Muscle layer of duodenum (tissue), 2 donors: Measurements from ENCODE around the gene LRCH3.
A peak's percentile ranks its signal among the peaks of the same experiment; 100 is the strongest.

ENCODE experiments used
- H3K27ac ChIP-seq: one replicate; pipeline ENCODE4 v1.7.0; 2013; ENCODE audit warnings: mild to moderate bottlenecking, low read length
- H3K27me3 ChIP-seq: one replicate; pipeline ENCODE4 v1.7.0; 2013; ENCODE audit warnings: low read depth, mild to moderate bottlenecking, control low read depth, low read length
- H3K36me3 ChIP-seq, 2 donors: one replicate each; pipeline ENCODE4 v1.7.0; 2013; ENCODE audit warnings: low read length in 2 of 2, control low read depth in 1 of 2, mild to moderate bottlenecking in 1 of 2; ENCODE audit not compliant: insufficient read depth in 2 of 2, control insufficient read depth in 1 of 2
- H3K4me1 ChIP-seq, 2 donors: one replicate each; pipeline ENCODE4 v1.7.0; 2013; ENCODE audit warnings: low read length in 2 of 2, mild to moderate bottlenecking in 2 of 2, control low read depth in 1 of 2, moderate library complexity in 1 of 2; ENCODE audit not compliant: insufficient read depth in 2 of 2, control insufficient read depth in 1 of 2
- H3K4me3 ChIP-seq, 2 donors: one replicate each; pipeline ENCODE4 v1.7.0; 2013; ENCODE audit warnings: low read length in 2 of 2, low read depth in 1 of 2, mild to moderate bottlenecking in 1 of 2
- H3K9me3 ChIP-seq, 2 donors: one replicate each; pipeline ENCODE4 v1.7.0; 2013; ENCODE audit warnings: low read length in 2 of 2, control low read depth in 1 of 2, mild to moderate bottlenecking in 1 of 2; ENCODE audit not compliant: control insufficient read depth in 1 of 2
- donor health status: healthy.

Gene LRCH3

DNA sequence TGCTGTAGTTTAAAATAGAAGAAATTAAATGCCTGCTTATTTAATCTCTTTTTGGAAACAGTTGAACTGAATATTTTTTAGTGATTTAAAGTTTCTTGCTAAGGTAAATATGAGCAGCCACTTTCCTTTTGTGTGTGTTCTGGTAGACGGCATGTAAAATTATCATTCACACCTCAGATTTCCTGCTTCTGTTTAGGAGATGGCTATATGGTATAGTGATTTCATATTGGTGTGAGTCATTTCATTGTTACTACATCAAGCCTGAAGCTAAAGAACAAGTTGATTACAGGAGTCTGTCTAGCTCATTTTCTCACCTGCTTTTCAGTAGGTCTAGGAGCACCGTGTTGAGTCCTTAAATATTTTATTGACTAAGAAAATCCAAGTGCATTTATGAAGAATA, 2.2 kb downstream of the LRCH3 start:
- Histone ChIP-seq H3K27me3 (no peaks in the 10 kb centered on the region), H3K36me3 (peaks cover 0 to 9% of the 10 kb centered on the region in 2 donors), H3K27ac (no peak overlapping the region), H3K9me3 (no peaks in the 10 kb centered on the region), H3K4me3 (peak overlapping the region in 1 of 2 donors; percentile 27), H3K4me1 (peaks cover 0 to 20% of the 10 kb centered on the region in 2 donors)

GRCh38 chr3:197794115-197794514, 3.1 kb downstream of the LRCH3 start:
- Histone ChIP-seq H3K9me3 (no peaks in the 10 kb centered on the region), H3K36me3 (peaks cover 0 to 9% of the 10 kb centered on the region in 2 donors), H3K27ac (no peak overlapping the region), H3K27me3 (no peaks in the 10 kb centered on the region), H3K4me3 (no peak overlapping the region), H3K4me1 (peaks cover 0 to 27% of the 10 kb centered on the region in 2 donors)

DNA sequence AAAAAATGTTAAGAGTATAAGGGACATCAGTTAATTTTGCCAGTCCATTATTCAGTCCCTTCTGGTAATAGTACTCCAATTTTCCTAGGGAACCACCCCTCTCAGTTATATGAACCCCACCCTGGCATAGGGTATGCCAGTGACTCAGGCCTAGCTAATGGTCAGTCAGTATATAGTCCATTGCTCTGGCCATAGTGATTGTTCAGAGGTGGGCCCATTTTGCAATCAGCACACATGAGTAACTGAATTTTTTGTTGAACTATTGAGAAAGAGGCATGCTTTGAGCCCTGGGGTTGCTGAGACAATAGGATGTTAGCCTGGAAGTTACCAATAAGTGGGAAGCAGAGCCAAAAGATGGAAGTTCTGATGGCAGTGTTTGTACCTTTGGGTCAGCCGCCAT, 4.1 kb downstream of the LRCH3 start:
- peaks cover 0 to 29% of the 10 kb centered on the region in 2 donors for H3K4me1 ChIP-seq
- no peak overlapping the region for H3K27ac ChIP-seq
- peaks cover 0 to 9% of the 10 kb centered on the region in 2 donors for H3K36me3 ChIP-seq
- no peak overlapping the region for H3K4me3 ChIP-seq
- H3K27me3 ChIP-seq: no peaks in the 10 kb centered on the region
- H3K9me3 ChIP-seq: no peaks in the 10 kb centered on the region

- H3K36me3 ChIP-seq: peaks cover 0 to 8% of the 10 kb centered on the region in 2 donors
- peaks cover 0 to 29% of the 10 kb centered on the region in 2 donors for H3K4me1 ChIP-seq
- no peak overlapping the region for H3K4me3 ChIP-seq
- H3K9me3 ChIP-seq: no peaks in the 10 kb centered on the region
- H3K27ac ChIP-seq: no peak overlapping the region
- H3K27me3 ChIP-seq: no peaks in the 10 kb centered on the region
These were observed 5.0 kb downstream of the LRCH3 start for GRCh38 chr3:197796087-197796486.

GRCh38 chr3:197798863-197799262, 7.8 kb downstream of the LRCH3 start:
- no peak overlapping the region for H3K4me3 ChIP-seq
- no peaks in the 10 kb centered on the region for H3K9me3 ChIP-seq
- H3K4me1 ChIP-seq: peaks cover 0 to 25% of the 10 kb centered on the region in 2 donors
- no peak overlapping the region for H3K27ac ChIP-seq
- no peaks in the 10 kb centered on the region for H3K27me3 ChIP-seq
- H3K36me3 ChIP-seq: no peaks in the 10 kb centered on the region

GRCh38 chr3:197800379-197800778, 9.3 kb downstream of the LRCH3 start:
- Histone ChIP-seq H3K27ac (no peak overlapping the region), H3K9me3 (no peaks in the 10 kb centered on the region), H3K4me1 (peaks cover 0 to 24% of the 10 kb centered on the region in 2 donors), H3K27me3 (no peaks in the 10 kb centered on the region), H3K36me3 (no peaks in the 10 kb centered on the region), H3K4me3 (no peak overlapping the region)

- H3K36me3 ChIP-seq: no peaks in the 10 kb centered on the region
- no peaks in the 10 kb centered on the region for H3K9me3 ChIP-seq
- peaks cover 0 to 23% of the 10 kb centered on the region in 2 donors for H3K4me1 ChIP-seq
- no peak overlapping the region for H3K4me3 ChIP-seq
- H3K27ac ChIP-seq: peak overlapping the region; percentile 22
- H3K27me3 ChIP-seq: no peaks in the 10 kb centered on the region
These were observed 11.1 kb downstream of the LRCH3 start for GRCh38 chr3:197801891-197802778.

- no peak overlapping the region for H3K27ac ChIP-seq
- H3K9me3 ChIP-seq: no peaks in the 10 kb centered on the region
- peaks cover 0 to 24% of the 10 kb centered on the region in 2 donors for H3K4me1 ChIP-seq
- H3K27me3 ChIP-seq: no peaks in the 10 kb centered on the region
- no peak overlapping the region for H3K4me3 ChIP-seq
- no peaks in the 10 kb centered on the region for H3K36me3 ChIP-seq
These were observed 11.9 kb downstream of the LRCH3 start for GRCh38 chr3:197802779-197803459.

DNA sequence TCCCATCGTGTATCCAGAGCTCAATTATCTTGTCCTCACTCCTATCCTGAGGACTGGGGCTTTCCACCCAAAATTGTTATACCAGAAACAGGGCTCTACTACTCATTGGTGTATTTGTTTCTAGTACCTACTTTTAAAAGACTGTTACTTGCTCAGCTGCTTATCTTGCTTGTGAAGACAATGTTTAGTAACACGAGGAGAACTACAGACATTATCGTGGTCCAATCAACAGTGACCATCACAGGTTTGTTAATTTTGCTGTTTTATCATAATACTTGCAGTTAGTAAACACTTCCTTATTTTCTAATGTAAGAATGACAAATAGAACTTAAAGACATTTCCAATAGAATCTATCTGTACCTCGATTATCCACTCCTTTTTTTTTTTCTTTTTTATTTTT, 13.5 kb downstream of the LRCH3 start:
- no peaks in the 10 kb centered on the region for H3K36me3 ChIP-seq
- H3K27me3 ChIP-seq: no peaks in the 10 kb centered on the region
- no peak overlapping the region for H3K27ac ChIP-seq
- peaks cover 2 to 28% of the 10 kb centered on the region in 2 donors for H3K4me1 ChIP-seq
- H3K4me3 ChIP-seq: no peak overlapping the region
- no peaks in the 10 kb centered on the region for H3K9me3 ChIP-seq

DNA sequence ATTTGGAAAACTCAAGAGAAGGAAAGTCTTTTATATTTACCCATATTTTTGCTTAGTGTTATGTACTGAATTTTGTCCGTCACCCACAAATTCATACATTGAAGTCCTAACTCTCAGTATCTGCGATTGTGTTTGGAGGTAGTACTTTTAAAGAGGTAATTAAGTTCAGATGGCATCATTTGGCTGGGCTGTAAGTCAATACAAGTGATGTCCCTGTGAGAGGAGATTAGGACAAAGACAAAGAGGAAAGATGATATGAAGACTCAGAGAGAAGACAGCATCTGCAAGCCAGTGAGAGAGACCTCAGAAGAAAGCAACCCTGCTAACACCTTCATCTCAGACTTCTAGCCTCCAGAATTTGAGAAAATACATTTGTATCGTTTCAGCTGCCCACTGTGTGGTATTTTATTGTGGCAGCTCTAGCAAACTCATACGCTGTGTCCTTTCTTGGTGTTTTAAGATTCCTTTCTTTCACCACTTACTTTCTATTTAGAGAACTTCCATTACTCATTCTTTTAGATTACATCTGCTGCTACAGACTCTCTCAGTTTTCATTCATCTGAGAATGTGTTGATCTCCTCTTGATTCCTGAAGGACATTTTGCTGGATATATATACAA, 17.0 kb downstream of the LRCH3 start:
- no peaks in the 10 kb centered on the region for H3K27me3 ChIP-seq
- H3K4me1 ChIP-seq: peaks cover 4 to 27% of the 10 kb centered on the region in 2 donors
- no peaks in the 10 kb centered on the region for H3K36me3 ChIP-seq
- no peak overlapping the region for H3K4me3 ChIP-seq
- no peaks in the 10 kb centered on the region for H3K9me3 ChIP-seq
- H3K27ac ChIP-seq: peak overlapping the region; percentile 77

DNA sequence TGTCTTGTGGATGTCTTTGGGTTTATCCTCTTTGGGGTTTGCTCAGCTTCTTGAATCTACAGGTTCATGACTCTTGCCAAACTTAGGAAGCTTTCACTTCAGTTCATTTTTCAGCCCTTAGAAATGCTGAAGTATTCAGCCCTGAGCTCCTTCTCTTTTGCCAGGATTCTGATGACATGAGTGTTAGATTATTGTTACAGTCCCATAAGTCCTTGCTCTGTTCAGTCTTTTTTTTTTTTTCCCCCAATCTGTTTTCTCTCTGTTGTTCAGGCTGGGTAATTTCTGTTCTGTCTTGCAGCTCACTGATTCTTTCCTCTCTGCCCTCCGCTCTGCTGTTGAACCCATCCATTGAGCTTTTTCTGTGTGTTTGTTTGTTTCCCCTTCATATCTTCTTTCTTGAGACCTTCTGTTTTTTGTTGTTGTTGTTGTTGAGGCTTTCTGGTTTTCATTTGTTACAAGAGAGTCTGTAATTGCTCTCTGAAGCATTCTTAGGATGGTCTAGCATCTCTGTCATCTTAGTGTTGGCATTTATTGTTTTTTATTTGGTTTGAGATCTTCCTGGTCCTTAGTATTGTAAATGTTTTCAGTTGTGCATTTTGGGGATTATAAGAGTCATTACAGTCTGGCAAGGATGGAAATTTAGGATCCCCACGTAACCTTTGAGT, 18.4 kb downstream of the LRCH3 start:
- Histone ChIP-seq H3K4me3 (no peak overlapping the region), H3K27me3 (no peaks in the 10 kb centered on the region), H3K36me3 (no peaks in the 10 kb centered on the region), H3K4me1 (peaks cover 4 to 25% of the 10 kb centered on the region in 2 donors), H3K9me3 (no peaks in the 10 kb centered on the region), H3K27ac (peak overlapping the region; percentile 78)
